Fibroblast of skin of abdomen (primary cell): Measurements from ENCODE around the gene ACY1.
A peak's percentile ranks its signal among the peaks of the same experiment; 100 is the strongest.

Experiments used
- DNase-seq: peaks from one replicate; pipeline ENCODE4 v3.0.0-alpha.2; 2013

The ACY1 gene

DNA sequence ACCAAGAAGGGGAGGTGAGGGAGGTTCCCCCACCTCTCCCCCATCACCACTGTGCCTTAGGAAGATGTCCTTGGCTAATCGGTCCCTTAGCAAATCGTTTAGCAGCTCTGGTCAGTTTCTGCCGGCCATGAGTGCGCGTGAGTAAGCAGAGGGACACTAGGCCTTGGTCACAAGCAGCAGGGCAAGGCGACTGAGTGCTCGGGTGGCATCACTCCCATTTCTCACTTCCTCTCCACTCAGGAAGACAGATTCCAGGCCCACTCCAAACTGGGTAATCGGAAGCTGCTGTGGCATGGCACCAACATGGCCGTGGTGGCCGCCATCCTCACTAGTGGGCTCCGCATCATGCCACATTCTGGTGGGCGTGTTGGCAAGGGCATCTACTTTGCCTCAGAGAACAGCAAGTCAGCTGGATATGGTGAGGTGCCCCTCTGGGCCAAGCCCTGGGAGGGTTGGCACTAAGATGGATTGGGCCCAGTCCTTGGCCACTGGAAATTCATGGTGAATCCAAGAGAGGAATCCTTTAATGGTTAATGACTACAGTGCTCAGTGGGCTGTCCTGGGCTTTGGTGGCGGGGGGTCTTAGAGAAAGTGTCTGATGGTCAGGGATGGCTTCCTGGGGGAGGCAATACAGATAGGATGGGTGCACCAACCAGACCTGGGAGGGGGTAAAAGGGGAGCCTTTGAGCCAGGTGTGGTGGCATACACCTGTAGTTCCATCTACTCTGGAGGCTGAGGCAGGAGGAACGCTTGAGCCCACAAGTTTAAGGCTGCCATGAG lies 37.2 kb upstream of the ACY1 start:
- no peak for DNase-seq

DNA sequence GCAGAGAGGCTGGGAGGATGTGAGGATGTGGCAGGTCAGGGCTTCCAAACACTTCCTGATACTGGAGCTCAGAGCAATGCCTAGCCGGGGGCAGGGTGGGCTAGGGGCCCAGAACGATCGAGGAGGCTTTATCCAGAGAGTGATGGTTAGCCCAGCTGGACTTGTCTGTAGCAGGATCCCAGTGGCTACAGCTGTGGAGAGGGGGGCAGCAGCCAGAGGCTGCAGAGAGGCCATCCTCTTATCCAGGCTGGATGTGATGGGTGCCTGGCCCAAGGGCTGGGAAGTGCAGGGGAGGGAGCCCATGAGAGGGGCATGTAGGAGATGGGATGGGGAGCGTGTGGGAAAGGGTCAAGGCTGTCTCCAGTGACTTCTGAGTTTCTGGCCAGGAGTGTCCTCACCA lies 36.5 kb upstream of the ACY1 start:
- no peak for DNase-seq

DNA sequence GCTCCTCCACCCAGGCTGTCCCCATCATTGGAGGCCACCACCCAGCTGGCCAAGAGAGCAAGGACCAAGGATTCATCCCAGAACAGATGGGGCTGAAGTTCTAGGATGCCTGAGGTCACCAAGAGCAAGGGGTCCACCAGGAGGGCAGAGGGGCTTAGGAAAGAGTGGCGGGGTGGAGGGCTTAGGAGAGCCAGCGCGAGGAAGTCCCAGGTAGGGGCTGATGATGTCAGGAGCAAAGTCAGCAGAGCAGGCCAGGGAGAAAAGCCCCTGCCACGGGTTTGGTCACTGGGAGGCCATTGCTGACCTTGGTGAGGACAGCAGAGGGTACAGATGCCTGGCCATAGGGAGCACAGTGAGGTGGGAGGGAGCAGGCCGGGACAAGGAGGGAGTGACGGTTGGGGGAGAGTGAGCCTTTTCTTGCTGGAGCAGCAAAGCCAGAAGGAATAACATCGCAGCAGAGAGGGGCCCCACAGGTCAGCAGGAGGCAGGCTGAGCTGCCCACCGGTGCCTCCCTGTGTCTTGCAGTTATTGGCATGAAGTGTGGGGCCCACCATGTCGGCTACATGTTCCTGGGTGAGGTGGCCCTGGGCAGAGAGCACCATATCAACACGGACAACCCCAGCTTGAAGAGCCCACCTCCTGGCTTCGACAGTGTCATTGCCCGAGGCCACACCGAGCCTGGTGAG lies 36.0 kb upstream of the ACY1 start:
- DNase-seq = no peak

DNA sequence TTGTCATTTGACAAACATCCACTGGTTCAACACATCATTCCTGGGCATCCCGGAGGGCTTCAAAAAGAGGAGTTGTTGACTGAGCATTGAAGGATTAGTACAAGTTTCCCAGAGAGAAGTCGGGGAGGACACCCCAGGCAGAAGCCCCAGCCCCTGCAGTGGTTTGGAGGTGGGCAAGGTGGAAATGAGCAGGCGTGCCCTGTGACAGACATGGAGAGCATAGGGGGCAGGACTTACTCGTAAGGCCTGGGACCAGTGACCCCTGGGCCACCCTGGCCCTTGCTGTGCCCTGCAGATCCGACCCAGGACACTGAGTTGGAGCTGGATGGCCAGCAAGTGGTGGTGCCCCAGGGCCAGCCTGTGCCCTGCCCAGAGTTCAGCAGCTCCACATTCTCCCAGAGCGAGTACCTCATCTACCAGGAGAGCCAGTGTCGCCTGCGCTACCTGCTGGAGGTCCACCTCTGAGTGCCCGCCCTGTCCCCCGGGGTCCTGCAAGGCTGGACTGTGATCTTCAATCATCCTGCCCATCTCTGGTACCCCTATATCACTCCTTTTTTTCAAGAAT lies 35.2 kb upstream of the ACY1 start:
- DNase-seq = no peak

DNA sequence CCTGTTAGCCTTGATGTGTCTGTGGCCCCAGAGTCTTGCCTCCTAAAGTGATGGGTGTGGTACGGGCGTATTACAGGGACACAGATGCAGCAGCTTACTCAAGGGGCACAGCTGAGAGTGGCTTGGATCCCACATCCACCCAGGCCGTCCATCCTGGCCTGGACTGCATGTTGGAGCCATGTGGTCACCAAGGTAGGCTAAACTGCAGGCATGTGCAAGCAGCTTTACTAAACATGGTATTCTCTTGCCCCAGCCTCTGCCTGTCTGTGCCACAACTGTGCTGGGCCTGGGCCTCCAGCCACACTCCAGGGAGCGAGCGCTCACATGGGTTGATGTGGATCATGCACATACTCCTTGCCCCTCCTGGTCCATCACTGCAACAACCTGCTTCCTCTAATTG lies 34.2 kb upstream of the ACY1 start:
- DNase-seq = no peak

DNA sequence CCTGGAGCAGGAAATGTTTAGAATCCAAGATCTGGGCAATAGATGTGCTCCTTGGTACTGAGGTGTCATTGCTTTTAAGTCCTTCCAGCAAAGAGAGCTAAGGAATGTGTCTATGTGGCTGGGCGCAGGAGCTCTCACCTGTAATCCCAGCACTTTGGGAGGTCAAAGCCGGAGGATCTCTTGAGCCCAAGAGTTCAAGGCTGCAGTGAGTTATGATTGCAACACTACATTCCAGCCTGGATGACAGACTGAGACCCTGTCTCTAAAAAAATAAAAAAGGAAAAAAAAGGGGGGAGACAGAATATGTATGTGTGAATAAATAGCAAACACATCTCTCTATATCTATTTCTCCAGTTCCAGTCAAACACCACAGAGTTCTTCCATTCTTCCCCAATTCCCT lies 32.4 kb upstream of the ACY1 start:
- no peak for DNase-seq

DNA sequence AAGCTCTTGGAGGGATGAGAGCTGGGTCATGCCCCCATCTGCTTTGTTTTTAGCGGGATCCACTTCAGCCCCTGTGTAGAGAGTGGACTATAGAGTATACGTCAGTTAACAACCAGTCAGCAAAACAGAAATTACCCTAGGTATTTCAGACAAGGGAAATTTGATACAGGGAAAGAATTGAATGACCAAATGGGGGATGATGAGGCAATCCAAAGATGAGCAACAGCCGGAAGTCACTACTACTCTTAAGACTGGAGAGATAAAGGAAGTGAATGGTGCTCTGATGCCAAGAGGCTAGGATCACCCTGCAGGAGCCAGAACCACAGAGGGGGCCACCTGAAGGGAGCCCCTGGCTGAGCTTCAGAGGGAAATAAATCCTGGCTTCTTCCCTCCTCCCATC lies 29.9 kb upstream of the ACY1 start:
- peak; percentile 65 for DNase-seq

DNA sequence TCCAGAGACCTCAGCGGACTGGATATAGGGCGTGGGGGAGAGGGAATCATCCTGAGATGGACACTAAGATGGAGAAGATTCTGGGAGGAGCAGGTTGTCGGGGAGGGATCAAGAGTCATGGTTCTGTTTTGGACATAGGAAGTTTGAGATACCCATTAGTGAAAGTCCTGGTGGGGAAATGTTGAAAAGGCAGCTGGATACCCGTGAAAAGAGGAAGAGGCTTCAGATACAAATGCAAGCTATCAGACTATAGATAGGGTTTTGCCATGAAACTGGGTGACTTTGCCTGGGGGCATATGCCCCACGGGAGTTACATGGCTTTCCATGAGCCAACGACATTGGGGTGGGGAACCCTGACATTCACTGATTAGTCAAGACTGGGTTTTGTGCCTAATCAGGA lies 29.2 kb upstream of the ACY1 start:
- no peak for DNase-seq

DNA sequence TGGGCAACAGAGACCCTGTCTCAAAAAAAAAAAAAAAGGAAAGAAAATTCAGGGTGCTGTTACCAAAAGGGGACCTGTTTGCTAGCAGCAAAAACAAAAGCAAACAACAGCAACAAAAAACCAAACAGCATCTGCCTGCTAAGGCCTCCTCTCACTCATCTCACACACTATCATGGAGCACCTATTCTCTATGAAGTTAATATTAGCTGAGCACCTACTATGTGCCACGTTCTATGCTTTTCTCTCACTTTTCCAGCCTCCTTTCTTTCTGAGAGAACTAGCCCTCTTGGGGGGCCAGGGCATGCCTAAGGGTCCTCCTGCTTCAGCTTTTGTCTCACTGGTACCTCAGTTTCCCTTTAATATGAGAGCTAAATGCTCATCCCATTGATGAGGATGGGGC lies 28.6 kb upstream of the ACY1 start:
- no peak for DNase-seq

DNA sequence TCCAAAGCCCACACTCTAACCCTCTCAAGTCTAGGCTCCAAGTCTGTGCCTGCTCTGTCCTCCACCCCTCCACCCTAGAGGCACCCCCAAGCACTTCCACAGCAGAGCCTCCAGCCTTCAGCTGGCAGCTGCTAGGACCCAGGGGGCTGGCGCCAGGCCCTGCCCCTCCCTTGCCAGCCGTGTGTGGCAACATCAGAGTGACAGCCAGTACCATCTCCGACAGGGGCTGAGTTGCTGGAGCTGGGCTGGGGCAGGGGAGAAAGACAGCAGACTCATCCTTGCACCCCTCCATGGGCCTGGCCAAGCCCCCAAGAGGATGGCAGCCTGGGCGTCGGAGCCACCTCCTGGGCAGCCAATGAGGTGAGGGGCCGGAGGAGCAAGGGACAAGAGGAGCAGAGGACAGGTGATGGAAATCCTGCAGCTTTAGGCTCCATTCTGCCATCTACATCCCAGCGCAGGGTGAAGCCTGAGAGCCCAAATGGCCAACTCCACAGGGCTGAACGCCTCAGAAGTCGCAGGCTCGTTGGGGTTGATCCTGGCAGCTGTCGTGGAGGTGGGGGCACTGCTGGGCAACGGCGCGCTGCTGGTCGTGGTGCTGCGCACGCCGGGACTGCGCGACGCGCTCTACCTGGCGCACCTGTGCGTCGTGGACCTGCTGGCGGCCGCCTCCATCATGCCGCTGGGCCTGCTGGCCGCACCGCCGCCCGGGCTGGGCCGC lies 28.0 kb upstream of the ACY1 start, which contains the start of gene GPR62:
TSS of gene GPR62 (plus strand) at position 207 of the 718 bp plus-strand sequence. CDS start at position 479, 272 bp downstream.
- DNase-seq = no peak

DNA sequence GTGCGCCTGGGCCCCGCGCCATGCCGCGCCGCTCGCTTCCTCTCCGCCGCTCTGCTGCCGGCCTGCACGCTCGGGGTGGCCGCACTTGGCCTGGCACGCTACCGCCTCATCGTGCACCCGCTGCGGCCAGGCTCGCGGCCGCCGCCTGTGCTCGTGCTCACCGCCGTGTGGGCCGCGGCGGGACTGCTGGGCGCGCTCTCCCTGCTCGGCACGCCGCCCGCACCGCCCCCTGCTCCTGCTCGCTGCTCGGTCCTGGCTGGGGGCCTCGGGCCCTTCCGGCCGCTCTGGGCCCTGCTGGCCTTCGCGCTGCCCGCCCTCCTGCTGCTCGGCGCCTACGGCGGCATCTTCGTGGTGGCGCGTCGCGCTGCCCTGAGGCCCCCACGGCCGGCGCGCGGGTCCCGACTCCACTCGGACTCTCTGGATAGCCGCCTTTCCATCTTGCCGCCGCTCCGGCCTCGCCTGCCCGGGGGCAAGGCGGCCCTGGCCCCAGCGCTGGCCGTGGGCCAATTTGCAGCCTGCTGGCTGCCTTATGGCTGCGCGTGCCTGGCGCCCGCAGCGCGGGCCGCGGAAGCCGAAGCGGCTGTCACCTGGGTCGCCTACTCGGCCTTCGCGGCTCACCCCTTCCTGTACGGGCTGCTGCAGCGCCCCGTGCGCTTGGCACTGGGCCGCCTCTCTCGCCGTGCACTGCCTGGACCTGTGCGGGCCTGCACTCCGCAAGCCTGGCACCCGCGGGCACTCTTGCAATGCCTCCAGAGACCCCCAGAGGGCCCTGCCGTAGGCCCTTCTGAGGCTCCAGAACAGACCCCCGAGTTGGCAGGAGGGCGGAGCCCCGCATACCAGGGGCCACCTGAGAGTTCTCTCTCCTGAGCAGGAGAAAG lies 27.2 kb upstream of the ACY1 start:
- peak; percentile 45 for DNase-seq

DNA sequence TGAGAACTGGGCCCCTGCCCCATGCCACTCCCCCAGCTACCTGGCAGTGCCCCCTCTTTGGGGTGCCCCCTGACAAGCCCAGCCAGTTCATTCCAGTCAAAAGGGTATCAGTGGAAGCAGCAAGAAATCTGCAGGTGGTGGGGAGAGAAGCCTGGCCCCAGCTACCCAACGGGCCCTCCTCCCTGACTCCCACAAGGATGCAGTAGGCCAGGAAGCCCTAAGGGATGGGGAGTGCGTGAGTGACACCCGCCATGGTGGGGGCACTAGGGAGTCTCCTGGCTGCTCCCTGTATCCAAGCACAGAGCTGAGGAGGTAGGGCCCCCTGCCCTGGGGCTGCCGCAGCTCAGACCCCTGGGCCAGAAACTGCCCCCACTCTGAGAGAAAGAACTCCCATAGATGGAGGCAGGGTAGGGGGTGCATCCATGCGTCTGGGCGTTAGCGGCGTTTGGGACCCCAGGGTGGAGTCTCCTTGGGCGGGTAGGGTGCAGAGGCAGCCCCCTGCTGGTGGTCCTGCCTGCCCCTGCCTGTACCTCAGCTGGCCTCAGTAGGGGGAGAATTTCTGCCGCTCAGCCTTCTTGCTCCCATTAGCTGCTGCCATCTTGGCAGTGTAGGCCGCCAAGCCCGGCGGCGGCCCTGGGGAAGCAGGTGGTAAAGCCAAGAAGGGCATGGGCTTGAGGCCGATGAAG lies 25.7 kb upstream of the ACY1 start:
- no peak for DNase-seq

DNA sequence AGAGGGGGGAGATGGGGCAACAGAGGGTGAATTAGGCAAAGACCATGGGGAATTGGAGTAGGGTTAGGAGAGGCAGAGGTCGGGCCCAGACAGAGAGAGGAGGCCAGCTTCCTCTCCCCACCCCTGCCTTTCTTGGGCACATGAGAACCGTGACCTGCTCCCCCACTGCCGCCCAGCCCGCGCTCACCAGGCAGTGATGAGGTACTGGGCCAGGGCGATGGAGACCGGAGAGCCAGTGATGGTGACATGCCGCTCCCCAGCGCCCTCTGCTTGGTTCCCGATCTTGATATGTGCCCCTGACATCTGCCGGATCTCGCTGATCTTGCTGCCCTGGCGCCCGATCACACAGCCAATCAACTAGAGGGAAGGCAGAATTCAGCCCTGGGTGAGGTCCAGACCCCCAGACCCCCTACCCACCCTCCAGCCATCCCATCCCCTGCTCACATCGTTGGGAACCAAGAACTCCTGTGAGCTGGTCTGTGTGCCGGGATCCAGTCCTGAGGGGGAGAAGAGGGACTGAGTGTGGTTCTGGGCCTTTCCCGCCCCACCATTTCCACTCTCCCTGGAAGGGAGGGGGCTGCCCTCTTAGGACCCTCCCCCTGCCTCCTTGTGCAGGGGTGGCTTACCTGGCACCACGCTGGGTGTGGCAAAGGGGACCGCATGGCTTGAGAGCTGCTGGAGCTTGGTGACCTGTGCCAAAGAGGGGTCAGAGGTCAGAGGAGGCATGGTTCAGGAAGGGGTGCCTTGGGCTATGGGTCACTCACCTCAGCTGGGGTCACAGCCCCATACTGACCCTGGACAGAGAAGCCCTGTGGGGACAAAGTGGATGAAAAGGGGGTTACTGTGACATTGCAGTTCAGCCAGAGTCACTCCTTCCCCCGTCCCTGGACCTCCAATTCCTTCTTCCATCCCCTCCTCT lies 24.5 kb upstream of the ACY1 start:
- no peak for DNase-seq

DNA sequence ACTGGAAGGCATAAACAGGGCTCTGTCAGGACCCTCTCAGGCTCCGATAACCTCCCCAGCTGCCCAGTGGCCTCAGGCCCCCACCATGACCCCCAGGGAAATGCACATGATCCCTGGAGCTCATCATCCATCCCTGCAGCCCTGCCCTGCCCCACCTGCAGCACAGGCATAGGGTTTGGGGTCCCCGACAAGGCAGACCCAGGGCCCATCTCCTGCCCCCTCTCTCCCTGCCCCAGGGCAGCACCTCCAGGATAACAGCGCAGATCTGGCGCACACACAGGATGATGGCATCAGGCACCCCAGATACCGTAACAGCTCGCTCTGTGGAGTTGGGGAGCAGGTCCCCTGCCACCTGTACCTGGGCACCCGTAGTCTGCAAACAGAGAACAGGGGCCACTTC lies 23.7 kb upstream of the ACY1 start:
- no peak for DNase-seq

DNA sequence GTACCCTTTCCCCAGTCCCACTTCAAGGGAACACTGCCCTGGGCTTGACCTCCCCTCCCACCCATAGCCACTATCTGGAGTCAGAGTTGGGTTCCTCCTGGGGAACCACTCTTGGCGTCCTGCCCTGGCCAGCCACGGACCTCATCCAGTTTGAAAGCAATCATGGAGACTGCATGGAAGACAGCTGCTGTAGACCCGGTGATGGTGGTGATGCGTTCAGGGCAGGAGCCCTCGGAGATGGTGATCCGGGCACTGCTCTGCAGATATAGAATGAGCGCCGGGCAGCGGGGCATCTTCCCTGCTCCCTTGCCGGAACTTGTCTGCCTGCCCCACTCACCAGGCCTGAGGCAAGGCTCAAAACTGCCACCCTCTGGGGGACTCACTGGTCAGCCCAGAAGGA lies 22.9 kb upstream of the ACY1 start:
- no peak for DNase-seq

DNA sequence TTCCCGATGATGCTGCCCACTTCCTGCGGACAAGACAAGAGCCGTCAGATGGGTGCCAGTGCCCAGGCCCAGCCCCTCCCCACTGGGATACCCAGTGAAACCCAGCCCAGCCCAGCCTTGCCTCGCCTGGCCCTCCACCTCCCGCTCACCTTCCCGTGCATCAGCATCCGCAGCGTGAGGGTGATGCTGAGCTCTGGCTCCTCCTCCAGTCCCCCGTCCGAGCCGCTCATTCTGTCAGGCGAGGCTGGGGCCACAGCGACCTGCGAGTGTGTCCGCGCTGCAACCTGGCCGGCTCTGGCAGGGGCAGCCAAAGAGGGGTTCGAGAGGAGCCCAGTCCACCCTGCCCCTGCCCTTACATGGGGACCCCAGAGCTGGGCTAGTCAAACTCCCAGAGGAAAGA lies 22.3 kb upstream of the ACY1 start:
- no peak for DNase-seq

DNA sequence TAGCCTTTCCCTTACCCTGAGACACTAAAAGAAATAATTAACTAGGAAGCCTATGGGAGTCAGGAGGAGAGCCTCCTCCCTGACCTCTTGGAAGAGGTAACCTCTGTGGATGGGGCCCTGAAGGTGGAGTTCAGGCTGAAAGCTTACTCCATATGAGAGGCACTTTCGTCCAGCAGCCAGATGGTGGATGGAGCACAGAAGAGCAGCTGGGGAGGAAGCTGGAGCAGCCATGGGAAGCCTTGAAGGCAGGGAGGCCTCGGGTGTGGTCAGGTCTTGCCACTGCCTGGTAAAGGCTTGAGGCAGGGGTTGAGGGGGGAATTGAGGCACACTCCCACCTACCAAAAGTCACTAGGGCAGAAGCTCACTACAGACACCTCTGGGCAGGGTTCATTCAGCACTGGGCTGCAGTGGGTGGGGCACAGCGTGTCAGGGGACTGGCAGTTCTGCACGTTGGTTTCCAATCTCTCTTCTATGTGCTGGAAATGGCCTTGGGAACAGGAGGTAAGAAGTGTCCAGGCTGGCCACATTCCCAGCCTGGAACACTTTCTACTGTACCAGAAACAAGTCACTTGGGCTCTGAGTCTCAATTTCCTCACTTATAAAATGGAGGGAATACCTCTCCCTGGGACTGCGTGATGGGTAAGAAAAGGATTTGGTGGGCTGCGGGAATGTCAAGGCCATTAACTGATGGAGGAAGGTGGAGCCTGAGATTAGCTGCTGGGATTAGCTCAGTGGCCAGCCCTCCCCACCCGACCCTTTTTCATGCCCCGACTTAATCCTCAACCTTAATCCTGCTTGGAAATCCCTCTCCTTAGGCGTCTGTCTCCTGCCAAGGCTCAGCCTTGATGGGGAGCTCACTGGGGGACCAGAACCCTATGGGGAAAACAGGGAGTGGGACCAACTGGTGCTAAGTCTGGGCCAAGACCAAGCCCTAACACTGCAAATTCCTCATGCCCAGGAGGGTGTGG lies 21.4 kb upstream of the ACY1 start:
- no peak for DNase-seq

DNA sequence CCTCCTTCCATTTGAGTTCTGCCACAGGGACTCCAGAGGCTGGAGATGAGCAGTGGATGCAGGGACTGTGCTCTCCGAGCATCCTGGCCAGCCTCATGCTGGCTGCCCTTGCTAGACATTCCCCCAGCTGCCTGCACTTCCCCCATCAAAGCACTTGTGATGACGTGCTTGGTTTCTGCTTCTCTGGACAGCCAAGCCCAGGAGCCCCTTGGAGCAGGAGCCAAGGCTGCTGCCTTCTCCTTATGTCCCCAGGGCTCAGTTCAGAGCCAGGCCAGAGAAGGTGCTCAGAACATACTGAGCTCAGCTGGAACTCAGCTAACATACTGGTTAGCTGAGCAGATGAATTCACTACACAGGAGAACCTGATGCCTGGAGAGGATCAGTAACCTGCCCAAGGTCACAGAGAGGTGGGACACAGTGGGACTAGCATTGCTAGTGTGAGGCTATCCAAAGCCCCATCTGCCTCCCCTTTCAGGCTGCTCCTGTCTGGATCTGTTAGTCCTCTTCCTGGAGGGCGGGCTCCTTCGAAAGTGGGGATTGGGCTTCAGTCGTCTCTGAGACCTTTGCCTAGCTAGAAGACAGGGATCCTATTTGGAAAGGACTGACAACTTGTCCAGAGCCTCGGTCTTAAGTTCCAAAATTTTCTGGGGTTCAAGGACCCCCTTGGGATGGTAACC lies 20.3 kb upstream of the ACY1 start:
- DNase-seq = no peak
